Esophagus muscularis mucosa (tissue), 3 donors: ENCODE data around the gene CD274.

ENCODE experiments used
- POLR2A ChIP-seq: fragments of 450-650 bp; IDR thresholded peaks from one replicate; pipeline ENCODE4 v1.6.1; 2017; ENCODE audit warnings: antibody characterized with exemption, moderate library complexity, mild to moderate bottlenecking, low read depth
- POLR2AphosphoS5 ChIP-seq, 2 donors: sonication (generic); formaldehyde crosslinking; IDR thresholded peaks; one replicate each; pipeline ENCODE4 v1.6.1; 2017; ENCODE audit warnings: antibody characterized with exemption in 2 of 2
- TF ChIP-seq, protein P1 (sequence below), 3 experiments: fragments of 200-600 bp in 2 of 3; fragments of 450-650 bp in 1 of 3; sonication (generic) in 2 of 3; IDR thresholded peaks; one replicate each; pipeline ENCODE4 v1.5.1; 2017 to 2019; ENCODE audit warnings: antibody characterized with exemption in 3 of 3, mild to moderate bottlenecking in 2 of 3, moderate library complexity in 1 of 3

DNA sequence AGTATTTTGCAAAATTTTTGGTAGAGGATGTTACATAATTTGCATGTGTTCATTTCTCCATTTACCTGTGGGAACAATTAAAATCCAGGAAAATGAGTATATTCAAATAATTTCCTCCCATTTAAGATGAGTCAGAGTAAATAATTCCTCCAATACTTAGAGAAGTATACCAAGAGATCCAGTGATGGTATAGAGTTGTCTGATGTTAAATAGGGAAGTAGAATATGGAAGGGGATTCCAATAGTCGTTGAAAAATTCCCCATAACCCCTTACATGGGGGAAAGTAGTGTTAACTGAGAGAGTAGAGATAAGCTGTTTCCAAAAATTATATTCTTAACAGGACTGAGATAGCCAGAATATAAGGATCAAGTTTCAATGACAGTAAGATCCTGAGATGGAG, 15.7 kb downstream of the CD274 start:
- TF ChIP-seq, protein P1, sequence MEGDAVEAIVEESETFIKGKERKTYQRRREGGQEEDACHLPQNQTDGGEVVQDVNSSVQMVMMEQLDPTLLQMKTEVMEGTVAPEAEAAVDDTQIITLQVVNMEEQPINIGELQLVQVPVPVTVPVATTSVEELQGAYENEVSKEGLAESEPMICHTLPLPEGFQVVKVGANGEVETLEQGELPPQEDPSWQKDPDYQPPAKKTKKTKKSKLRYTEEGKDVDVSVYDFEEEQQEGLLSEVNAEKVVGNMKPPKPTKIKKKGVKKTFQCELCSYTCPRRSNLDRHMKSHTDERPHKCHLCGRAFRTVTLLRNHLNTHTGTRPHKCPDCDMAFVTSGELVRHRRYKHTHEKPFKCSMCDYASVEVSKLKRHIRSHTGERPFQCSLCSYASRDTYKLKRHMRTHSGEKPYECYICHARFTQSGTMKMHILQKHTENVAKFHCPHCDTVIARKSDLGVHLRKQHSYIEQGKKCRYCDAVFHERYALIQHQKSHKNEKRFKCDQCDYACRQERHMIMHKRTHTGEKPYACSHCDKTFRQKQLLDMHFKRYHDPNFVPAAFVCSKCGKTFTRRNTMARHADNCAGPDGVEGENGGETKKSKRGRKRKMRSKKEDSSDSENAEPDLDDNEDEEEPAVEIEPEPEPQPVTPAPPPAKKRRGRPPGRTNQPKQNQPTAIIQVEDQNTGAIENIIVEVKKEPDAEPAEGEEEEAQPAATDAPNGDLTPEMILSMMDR (IDR thresholded peaks at IDR 0.05) = no peak
- TF ChIP-seq POLR2A = no peak
- no peak for TF ChIP-seq POLR2AphosphoS5 (IDR thresholded peaks at IDR 0.05)
